Midbrain (tissue), 1 donor: Measurements from ENCODE around the gene SPPL2C.
"Not testable (repeated sequence)": the region's sequence is repeated elsewhere in the genome, so short reads cannot be mapped to it uniquely, and the experiment has no call there.

Experiments
- DNase-seq: peaks from one replicate; lab custom pipeline; 2025; lab: John Stamatoyannopoulos, UW

Gene SPPL2C

DNA sequence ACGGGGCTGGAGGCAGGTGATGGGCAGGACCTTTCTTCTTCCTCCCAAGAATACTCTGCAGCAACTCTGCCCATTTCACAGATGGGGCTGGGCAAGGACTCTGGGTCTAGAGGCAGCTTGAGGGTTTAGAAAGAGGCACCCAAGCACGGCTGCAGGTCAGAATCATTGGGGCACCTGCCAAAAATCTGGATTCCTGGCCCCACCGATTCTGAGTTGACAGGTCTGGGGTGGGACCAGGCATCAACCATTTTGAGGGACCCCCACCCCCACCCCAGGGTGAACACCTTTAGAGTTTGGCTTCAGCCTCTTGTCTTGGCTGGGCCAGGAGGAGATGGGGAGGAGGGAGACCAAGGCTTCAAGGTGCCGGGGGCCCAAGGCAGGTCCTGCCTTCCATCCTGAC, 5.3 kb downstream of the SPPL2C start:
- no peak for DNase-seq

DNA sequence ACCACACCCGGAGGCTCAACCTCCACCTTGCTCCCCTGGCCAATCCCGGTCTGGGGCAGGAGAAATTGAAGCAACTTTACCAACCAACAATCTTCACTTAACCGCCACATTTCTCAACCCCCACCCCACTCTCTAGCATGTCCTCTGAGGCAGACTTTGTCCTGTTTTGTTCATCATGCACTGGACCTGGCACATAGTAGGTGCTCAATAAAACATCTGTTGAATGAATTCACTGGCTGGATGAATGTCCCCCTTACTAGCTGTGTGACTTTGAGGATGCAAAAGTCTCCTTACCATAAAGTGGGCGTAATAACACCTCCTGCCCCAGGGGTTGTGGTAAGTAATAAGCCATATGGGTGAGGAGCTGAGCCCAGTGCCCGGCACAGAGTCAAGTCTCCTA, 5.8 kb downstream of the SPPL2C start:
- DNase-seq = no peak

DNA sequence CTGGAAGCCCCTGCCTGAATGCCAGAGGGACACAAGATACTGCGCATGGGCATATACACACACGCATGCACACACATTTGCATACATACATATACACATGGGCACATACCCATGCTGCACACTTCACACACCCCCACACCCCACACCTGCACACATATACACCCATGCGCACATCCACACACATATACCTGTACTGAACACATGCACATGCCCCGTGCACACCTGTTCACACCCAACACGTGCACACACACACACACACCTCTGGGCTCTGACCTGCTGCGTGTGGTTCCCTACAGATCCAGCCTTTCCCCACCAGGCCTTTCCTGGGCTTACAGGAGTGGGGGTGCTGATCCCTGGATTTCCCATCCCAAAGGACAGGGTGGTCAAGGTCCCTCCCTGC, 6.3 kb downstream of the SPPL2C start:
- no peak for DNase-seq

DNA sequence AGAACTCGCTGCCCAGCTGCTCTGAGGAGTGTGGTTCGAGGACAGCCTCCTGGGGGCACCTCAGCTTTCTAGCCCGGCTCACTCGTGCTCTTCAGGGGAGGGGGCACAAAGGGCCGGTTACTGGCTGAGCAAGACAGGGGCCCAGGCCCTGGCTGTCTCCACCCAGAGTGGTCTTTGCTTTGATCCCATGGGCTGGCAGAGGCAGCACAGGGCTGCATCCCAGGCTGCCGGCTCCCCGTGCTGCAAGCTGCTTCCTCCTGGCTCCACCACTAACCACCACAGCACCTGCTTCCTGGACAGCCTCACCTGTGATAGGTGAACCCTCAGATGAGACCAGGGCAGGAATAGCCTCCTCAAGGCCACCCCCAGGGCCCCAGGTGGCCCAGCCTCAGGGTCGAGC, 6.8 kb downstream of the SPPL2C start:
- no peak for DNase-seq

DNA sequence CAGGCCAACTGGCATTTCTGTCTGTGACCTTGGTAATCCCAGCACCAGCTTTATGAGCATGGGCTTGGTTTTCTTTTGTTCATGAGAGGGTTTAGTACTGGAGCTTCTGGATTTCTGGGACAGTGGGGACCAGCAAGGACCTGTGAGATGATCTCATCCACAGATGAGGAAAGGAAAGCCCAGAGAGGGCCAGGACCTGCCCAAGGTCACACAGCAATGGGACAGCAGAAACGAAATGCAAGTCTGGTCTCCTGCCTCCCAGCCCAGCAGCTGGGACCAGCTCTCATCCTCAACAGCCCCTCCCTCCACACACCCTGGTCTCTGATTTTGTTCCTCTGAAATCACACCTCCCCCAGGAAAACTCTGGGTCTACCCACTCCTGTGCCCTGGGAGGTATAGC, 7.2 kb downstream of the SPPL2C start:
- DNase-seq = no peak

DNA sequence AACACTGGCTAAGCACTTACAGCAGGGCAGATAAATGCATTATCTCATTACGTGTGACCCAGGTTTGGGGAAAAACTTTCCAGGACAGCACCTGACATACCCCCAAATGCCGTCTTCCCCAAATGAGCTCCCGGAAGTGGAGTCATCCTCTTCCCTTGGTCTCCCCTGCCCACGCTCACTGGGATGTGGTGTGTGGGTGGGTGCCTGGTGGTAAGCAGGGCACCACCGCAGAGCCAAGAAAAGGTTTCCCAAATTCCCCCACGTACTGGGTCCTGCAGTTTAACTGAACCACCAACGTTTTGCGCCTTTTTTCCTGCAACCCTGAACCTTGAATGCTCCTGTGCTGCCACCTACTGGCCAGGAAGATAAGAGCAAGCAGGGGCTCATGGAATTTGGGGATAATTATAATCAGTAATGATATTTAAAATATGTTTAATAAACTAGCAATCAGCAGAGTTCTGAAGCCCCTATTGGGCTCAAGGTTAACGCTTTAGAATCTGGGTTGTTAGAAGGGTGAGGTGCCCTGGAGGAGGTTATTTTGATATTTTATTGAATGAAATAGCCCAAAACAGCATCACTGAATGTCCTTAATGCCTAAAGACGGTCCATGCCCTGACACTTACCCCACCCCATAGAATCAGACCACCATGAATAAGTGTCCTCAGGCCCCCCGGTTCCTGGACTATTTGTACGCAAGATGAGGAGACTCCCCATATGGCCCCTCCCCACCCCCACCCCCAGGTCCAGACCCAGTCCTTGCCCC, 8.0 kb downstream of the SPPL2C start:
- DNase-seq = peak; percentile 71

DNA sequence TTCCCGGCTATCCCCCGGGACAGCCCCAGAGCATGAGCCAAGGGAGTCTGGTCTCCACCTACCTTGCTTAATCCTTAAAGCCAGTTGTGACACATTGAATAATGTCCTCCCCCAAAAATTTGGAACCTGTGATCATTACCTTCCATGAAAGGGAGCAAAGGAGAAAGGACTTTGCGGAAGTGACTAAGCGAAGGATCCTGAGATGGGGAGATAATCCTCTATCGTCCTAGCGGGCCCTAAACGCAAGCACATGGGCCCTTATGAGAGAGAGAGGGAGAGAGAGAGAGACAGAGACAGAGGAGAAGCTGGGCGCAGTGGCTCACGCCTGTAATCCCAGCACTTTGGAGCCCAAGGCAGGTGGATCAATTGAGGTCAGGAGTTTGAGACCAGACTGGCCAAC, 9.5 kb downstream of the SPPL2C start:
- DNase-seq = no peak

DNA sequence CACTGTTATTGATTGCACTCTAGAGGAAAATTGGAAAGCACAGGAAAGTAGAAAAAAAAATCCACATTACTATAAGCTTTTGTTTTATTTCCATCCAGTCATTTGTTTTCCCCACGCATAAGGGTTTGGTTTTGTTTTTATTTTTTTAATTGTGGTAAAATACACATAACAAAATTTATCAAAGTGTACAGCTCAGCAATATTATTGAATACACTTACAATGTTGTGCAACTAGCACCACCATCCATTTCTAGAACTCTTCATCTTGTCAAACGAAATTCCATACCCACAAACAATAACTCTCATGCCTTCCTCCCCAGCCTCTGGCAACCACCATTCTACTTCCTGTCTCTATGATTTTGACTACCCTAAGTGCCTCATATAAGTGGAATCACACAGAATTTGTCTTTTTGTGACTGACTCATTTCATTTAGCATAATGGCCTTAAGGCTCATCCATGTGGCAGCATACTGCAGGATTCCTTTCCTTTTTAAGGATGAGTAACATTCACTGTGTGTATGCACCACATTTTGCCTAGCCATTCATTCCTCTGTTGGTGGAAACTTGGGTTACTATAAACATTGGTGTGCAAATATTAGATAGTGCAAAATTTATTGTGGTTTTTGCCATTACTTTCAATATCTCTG, 11.1 kb downstream of the SPPL2C start:
- no peak for DNase-seq

DNA sequence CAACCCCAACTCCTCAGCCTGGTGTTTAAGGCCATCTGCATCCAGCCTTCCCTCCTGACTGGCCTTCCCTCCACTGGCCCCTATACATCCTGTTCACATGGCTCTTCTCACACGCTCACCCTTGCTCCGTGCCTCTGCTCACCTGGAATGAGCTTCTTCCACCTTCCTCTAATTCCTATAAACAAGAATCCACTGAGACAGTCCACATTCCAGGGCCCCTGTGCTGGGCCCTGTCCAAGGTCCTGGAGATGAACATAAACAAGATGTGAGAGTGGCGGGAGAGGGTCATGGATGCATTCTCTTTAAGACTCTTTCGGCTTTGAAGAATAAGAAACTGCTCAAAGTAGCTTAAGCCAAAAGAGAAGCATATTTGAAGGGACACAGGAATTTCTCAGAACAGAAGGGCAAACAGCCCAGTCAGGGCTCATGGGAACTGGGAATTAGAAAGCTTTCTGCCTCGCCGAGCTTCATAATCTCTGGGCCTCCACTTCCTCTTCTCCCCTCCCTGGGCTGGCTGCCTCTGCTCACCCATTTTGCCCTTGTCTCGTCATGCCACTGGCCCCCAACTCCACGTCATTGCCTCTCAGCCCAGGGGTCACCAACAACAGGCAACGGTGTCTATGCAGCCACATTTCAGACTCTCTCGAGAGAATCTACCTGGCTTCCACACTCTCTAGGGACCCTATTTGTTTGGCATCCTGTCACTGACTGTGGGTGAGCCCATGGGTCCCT, 13.5 kb downstream of the SPPL2C start:
- no peak for DNase-seq

DNA sequence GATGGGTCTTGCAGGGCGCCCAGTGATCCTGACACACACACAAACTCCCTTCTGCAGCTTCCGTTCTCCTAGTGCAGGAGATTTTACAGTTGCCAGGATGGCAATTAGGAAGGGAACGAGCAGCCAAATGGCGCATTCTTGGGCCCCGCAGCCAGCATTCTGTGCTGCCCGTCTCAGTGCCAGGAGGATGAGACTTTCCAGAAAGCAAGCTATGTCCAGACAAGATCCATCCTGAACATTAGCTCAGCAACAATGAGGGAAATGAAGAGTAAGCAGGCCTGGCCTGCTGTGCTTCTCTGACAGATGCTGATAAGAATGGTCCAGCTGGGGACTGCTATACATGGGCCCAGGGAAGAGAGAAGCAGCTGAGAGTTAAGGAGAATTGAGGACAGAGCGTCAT, 16.5 kb downstream of the SPPL2C start:
- no peak for DNase-seq

DNA sequence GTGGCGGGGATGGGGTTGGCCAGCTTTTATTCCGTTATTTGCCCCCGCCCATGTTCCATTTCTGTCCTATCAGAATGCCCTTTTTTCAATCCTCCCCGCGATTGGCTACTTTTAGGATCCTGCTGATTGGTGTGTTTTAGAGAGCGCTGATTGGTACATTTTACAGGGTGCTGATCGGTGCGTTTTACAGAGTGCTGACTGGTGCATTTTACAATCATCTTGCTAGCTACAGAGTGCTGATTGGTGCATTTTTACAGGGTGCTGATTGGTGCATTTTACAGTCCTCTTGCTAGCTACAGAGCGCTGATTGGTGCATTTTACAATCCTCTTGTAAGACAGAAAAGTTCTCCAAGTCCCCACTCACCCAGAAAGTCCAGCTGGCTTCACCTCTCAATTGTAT, 17.4 kb downstream of the SPPL2C start:
- DNase-seq = not testable (repeated sequence)

DNA sequence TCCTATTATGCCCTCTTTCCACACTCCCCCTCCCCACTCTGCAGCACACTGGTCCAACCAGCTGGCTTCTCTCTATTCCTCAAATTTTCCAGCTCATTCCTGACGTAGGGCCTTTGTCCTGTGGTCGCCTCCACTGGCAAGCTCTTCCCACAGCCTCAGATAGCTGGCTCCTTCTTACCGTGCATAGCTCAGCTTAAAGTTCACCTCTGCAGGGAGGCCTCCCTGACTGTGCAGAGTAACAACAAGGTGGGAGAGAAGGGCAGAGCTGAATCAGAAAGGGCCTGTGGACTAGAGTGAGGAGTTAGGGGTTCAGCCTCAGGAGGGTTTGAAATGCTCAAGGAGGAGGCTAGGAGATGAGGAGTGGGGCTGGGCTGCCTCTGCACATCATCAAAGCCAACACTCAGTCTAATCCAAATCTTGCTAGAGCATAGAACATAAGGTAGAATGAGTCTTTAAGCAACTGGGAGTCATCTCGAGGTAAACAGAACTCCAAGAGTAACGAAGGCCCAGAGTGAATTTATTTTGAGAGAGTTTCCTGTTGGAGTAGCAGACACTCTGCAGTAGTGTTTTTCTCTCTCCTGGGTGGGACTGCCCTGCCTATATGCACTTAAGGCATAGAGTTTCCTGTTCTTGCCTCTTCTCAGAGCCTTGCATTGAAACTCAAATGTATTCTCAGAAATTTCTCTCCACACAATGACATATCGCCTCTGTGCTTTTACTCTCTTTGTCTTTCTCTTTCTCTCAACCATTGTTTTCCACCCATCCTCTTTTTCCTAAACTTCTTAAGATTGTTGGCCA, 19.4 kb downstream of the SPPL2C start:
- no peak for DNase-seq

DNA sequence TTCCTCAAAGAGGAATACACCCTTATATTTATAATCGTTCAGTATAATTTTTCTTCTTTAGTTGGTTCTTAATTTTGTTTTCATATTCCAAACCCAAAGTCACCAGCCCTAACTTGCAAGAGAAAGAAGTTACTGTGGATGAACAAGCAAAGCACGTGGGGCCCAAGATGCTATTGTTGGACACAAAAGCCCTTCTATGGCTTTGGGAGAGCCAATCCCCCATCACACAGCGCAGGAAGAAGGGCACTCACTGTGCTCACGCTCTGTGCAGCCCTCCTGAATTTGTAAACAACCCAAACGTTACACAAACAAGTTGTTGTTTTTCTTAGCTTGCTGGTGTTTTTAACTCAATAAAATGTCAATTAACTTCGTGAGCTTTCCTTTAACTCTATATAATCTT, 22.5 kb downstream of the SPPL2C start:
- DNase-seq = peak; percentile 74

DNA sequence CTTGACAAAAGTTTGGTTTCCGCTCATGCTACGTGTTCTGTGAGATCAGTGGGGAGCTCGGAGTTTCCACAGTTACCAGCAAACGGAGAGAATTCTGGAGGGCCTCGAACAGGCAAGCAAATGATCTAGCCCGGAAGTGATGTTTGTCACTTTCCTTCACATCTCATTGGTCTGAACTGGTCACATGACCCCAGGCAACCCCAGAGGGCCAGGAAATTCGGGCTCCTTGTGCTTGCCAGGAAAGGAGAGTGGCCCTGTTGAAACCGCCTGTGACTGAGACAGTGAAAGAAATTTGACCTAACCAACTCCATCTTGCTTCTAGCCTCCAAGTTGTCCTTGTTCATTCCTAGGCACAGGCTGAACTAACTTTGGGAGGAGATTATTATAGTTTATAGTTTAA, 23.0 kb downstream of the SPPL2C start:
- DNase-seq = peak; percentile 47

DNA sequence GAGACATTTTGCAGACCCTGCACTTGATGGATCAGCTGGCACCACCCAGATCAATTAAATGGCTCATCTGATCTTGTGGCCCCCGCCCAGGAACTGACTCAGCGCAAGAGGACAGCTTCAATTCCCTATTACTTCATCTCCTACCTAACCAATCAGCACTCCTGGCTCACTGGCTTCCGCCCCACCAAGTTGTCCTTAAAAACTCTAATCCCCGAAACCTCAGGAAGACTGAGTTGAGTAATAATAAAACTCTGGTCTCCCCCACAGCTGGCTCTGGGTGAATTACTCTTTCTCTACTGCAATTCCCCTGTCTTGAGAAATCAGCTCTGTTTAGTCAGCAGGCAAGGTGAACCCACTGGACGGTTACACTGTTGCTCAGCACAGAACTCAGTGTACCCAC, 23.6 kb downstream of the SPPL2C start:
- DNase-seq = no peak

DNA sequence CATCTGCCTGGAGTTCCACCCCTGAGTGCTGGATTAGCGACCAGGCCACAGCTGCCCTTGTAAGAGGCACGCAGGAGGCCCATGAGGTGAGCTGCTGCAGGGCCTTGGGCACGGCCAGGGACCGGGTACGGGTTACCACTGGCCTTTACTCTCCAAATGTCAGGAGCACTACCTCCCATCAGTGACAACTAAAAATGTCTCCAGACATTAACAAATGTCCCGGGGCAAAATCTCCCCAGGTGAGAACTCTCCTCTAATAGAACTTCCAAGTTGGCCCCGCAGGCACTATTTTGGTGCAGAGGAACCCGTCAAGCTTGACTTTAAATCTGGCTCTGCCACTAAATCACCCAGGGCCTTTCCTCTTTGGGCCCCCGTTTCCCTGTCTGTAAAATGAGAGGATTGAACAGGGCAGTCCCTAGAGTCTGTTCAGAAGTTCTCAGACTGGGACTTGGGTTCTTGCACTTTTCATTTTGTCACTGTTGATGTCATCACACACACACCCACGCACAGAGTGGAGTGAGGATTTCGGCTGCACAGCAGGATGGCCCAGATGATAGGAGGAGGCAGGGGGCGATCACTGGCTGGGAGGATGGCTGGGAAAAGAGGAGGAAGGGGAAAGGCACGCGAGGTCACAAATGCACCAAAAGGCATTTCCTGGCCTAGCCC, 25.1 kb downstream of the SPPL2C start:
- no peak for DNase-seq

DNA sequence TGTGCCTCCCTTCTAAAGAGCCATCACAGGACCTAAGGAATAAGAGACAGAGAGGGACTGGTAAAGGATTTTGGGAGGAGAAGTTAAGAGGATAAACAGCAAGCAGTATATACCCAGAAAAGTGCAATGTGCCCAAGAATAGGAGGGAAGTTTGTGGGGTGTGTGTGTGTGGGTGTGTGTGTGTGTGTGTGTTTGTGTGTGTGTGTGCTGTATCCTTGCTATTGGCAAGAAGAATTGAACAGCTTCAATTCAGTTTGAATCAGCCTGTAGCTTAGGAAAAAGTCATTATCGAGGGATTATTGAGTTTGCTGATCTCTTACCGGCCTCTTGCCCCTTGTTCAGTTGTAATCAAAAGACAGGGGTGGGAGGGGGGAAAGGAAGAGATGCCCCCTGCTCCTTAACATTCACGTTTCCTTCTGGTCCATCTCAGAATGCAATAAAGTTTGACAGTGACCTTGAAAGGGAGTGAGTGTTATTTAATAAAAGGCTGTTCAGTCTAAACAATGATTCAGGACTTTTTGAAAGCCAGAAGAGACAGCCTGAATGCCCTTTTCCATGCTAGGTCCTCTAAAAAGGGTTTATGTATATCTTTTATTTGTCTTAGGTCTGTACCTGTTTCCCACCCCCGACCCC, 25.8 kb downstream of the SPPL2C start:
- DNase-seq = no peak

DNA sequence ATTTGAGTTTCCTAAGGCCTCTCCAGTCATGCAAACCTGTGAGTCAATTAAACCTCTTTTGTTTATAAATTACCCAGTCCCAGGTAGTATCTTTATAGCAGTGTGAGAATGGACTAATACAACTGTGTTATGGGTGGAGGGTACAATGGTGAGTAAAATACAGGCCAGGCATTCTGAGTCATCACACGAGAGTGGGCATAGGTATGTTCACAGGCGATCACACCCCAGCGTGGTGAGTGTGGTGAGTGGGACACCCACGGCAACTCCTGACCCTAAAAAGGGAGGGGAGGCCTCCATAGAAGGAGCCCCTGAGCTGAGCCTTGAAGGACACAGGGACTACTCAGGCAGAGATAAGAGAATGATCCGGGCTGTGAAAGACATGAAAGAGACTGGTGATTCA, 27.0 kb downstream of the SPPL2C start:
- DNase-seq = no peak

DNA sequence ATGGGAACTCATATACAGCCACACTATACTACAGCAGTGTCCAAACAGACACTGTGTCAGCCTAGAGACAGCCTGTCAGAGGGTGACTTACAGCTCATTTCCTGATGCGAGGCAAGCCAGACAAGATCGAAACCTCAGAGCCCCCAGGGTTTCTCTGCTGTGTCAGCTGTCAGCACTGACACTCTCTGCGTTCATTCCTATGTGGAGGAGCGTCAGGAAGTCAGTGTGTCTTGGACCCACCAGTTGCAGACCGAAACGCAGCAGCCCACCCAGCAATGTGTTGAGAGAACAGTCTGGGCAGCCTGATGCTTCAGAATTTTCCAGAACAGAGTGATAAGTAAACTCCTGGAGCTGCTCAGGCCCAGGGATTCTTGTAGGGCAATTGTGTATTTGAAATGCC, 29.0 kb downstream of the SPPL2C start:
- no peak for DNase-seq

DNA sequence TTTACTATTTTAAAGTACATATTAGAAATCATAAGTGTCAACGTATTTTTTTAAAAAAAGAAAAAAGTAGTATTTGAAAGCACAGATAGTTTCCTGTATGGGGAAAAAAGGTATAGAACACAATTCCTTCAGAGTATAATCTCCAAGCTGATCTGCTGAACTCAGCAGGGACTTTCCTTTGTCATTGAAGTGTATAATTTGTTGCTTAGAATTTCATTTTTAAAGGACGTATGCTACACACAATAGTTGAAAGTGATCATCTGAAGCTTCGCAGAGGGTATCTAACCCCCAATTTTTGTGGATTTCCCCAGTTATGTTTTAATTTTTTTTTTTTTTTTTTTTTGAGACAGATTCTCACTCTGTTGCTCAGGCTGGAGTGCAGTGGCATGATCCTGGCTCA, 29.5 kb downstream of the SPPL2C start:
- no peak for DNase-seq

DNA sequence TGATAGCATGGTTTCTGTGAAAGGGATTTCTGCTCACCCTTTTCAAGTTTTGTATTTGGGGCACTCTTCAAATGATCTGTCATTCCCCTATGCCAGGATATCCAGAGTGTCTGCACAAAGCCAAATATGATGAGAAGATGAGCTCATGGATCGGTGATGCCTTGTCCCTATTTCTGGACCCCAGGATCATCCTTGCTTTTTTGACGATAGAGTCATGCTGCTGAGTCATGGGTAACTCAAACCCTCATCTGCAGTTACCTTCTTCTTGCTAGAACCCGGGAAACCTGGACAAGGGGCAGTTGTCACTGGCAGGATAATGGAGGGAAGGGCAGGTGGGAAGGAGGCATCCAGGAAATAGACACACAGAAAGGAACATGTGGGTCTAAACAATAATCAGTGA, 31.9 kb downstream of the SPPL2C start:
- DNase-seq = no peak
